ENCODE data around the gene RBBP7.

- TF ChIP-seq CTCF (IDR thresholded peaks at IDR 0.05 in 2 of 3, conservative IDR thresholded peaks at IDR 0.05 in 1 of 3; ENCODE audit: borderline replicate concordance in 1 of 3, insufficient read depth in 1 of 3, low read depth in 2 of 3, low read length in 2 of 3): no peak
- TF ChIP-seq POLR2A (IDR thresholded peaks at IDR 0.05; ENCODE audit: borderline replicate concordance, extremely low read depth, insufficient read depth, insufficient read length): no peak
- TF ChIP-seq, protein P1, sequence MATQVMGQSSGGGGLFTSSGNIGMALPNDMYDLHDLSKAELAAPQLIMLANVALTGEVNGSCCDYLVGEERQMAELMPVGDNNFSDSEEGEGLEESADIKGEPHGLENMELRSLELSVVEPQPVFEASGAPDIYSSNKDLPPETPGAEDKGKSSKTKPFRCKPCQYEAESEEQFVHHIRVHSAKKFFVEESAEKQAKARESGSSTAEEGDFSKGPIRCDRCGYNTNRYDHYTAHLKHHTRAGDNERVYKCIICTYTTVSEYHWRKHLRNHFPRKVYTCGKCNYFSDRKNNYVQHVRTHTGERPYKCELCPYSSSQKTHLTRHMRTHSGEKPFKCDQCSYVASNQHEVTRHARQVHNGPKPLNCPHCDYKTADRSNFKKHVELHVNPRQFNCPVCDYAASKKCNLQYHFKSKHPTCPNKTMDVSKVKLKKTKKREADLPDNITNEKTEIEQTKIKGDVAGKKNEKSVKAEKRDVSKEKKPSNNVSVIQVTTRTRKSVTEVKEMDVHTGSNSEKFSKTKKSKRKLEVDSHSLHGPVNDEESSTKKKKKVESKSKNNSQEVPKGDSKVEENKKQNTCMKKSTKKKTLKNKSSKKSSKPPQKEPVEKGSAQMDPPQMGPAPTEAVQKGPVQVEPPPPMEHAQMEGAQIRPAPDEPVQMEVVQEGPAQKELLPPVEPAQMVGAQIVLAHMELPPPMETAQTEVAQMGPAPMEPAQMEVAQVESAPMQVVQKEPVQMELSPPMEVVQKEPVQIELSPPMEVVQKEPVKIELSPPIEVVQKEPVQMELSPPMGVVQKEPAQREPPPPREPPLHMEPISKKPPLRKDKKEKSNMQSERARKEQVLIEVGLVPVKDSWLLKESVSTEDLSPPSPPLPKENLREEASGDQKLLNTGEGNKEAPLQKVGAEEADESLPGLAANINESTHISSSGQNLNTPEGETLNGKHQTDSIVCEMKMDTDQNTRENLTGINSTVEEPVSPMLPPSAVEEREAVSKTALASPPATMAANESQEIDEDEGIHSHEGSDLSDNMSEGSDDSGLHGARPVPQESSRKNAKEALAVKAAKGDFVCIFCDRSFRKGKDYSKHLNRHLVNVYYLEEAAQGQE (IDR thresholded peaks at IDR 0.05; ENCODE audit: low read depth): no peak
- TF ChIP-seq YY1 (IDR thresholded peaks at IDR 0.05; ENCODE audit: extremely low read depth, insufficient replicate concordance, low read depth, low read length): no peak
- TF ChIP-seq EGR1 (IDR thresholded peaks at IDR 0.05; ENCODE audit: low read depth): no peak
- TF ChIP-seq ZFX (IDR thresholded peaks at IDR 0.05): peak; percentile 50
- TF ChIP-seq POLR2AphosphoS5 (IDR thresholded peaks at IDR 0.05; ENCODE audit: low read depth, low read length): no peak; the same call in 1 of the 2 replicates
- no peak for TF ChIP-seq ZNF274 (IDR thresholded peaks at IDR 0.05; ENCODE audit: low read depth, low read length)
- no peak for TF ChIP-seq SRF (IDR thresholded peaks at IDR 0.05; ENCODE audit: low read depth)
- TF ChIP-seq, protein P2, sequence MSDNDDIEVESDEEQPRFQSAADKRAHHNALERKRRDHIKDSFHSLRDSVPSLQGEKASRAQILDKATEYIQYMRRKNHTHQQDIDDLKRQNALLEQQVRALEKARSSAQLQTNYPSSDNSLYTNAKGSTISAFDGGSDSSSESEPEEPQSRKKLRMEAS (IDR thresholded peaks at IDR 0.05): peak; percentile 40; the same call in 1 of the 2 replicates
- TF ChIP-seq JUND (IDR thresholded peaks at IDR 0.05): no peak
Measured at GRCh38 chrX:16869393-16870094, 618 bp downstream of the RBBP7 start.

All from HCT116 (cell line).